ENCODE results near the gene LRRC4C. TPM values are rescaled to one million over a fixed set of nuclear protein-coding genes. Genes with fewer than 3 reads are reported as not detected.

The LRRC4C gene
- total RNA-seq, 1 donor from 2014 or later, result 1.5 TPM

- H3K36me3 ChIP-seq (ENCODE audit: control insufficient read depth, insufficient read depth, low read length), result no peaks in the 10 kb centered on the region
- no peaks in the 10 kb centered on the region for H3K27me3 ChIP-seq (ENCODE audit: control insufficient read depth, insufficient read depth, low read length)
- H3K4me3 ChIP-seq (ENCODE audit: low read depth, low read length), result no peak overlapping the region
- TF ChIP-seq CTCF (IDR thresholded peaks at IDR 0.05; ENCODE audit: insufficient read depth, low read length, poor library complexity, severe bottlenecking), result no peak
- no peak for DNase-seq (ENCODE audit: low read depth)
Measured at GRCh38 chr11:40094954-40095353, 1364.5 kb downstream of the LRRC4C start.

GRCh38 chr11:40080434-40080833 lies 1379.0 kb downstream of the LRRC4C start:
- TF ChIP-seq CTCF (IDR thresholded peaks at IDR 0.05; ENCODE audit: insufficient read depth, low read length, poor library complexity, severe bottlenecking), result no peak
- Histone ChIP-seq H3K4me3 (ENCODE audit: low read depth, low read length) (no peak overlapping the region), H3K36me3 (ENCODE audit: control insufficient read depth, insufficient read depth, low read length) (no peaks in the 10 kb centered on the region), H3K27me3 (ENCODE audit: control insufficient read depth, insufficient read depth, low read length) (no peaks in the 10 kb centered on the region)
- no peak for DNase-seq (ENCODE audit: low read depth)

Data from kidney epithelial cell (primary cell).